NCI-H2196 treated with DMSO at 0.1 percent for 48 hours (cell line): Measurements from ENCODE around the gene CADM1.

Experiments used
- DNase-seq: peaks from one replicate; lab custom pipeline; 2025; ENCODE audit not compliant: unreplicated experiment; lab: John Stamatoyannopoulos, UW

Gene CADM1

GRCh38 chr11:115409116-115409670, 95.0 kb downstream of the CADM1 start:
- DNase-seq: no peak

GRCh38 chr11:115408036-115408921, 95.9 kb downstream of the CADM1 start:
- DNase-seq: no peak

GRCh38 chr11:115407496-115407895, 96.7 kb downstream of the CADM1 start:
- DNase-seq: no peak

GRCh38 chr11:115406404-115406803, 97.8 kb downstream of the CADM1 start:
- DNase-seq: no peak

- DNase-seq: no peak
These were observed 105.7 kb downstream of the CADM1 start for GRCh38 chr11:115398333-115399080.

- no peak for DNase-seq
These were observed 107.7 kb downstream of the CADM1 start for GRCh38 chr11:115396533-115396932.

GRCh38 chr11:115393950-115394349, 110.3 kb downstream of the CADM1 start:
- no peak for DNase-seq

- DNase-seq: no peak
These were observed 112.6 kb downstream of the CADM1 start for GRCh38 chr11:115391598-115391997.

- no peak for DNase-seq
These were observed 113.1 kb downstream of the CADM1 start for GRCh38 chr11:115391160-115391559.

- DNase-seq: no peak
These were observed 113.8 kb downstream of the CADM1 start for GRCh38 chr11:115390441-115390840.

GRCh38 chr11:115389790-115390189, 114.4 kb downstream of the CADM1 start:
- DNase-seq: no peak

- DNase-seq: no peak
These were observed 119.0 kb downstream of the CADM1 start for GRCh38 chr11:115385226-115385625.

- DNase-seq: no peak
These were observed 120.0 kb downstream of the CADM1 start for GRCh38 chr11:115384236-115384635.

- DNase-seq: no peak
These were observed 120.8 kb downstream of the CADM1 start for GRCh38 chr11:115383431-115383830.

- no peak for DNase-seq
These were observed 124.7 kb downstream of the CADM1 start for GRCh38 chr11:115379528-115379927.

- no peak for DNase-seq
These were observed 125.7 kb downstream of the CADM1 start for GRCh38 chr11:115378557-115378956.

GRCh38 chr11:115377882-115378296, 126.3 kb downstream of the CADM1 start:
- no peak for DNase-seq

- DNase-seq: no peak
These were observed 135.6 kb downstream of the CADM1 start for GRCh38 chr11:115368616-115369015.

- no peak for DNase-seq
These were observed 137.4 kb downstream of the CADM1 start for GRCh38 chr11:115366826-115367225.

- no peak for DNase-seq
These were observed 138.3 kb downstream of the CADM1 start for GRCh38 chr11:115365907-115366306.

GRCh38 chr11:115364896-115365295, 139.3 kb downstream of the CADM1 start:
- no peak for DNase-seq

GRCh38 chr11:115363921-115364320, 140.3 kb downstream of the CADM1 start:
- no peak for DNase-seq
